IMR-90 (cell line): ENCODE results near the gene CIAO3. TPM values are rescaled to one million over a fixed set of nuclear protein-coding genes. Genes with fewer than 3 reads are reported as not detected.

ENCODE experiments used
- ATAC-seq: fragments of 200-7000 bp; cut with Tn5 transposase; 2 replicates; pipeline ENCODE4 v1.9.1; 2020; ENCODE audit warnings: low read depth, mild to moderate bottlenecking, moderate library complexity
- BruUV-seq: library from RNA; stranded (reverse); fragments of 400-500 nt; replicated peaks from 2 replicates; lab custom pipeline; 2021; lab: Mats Ljungman, UMichigan
- CTCF ChIA-PET: fragments of 300-600 bp; formaldehyde crosslinking; extraction: SDS; loops from one replicate; lab custom pipeline; 2021; ENCODE audit warnings: antibody characterized with exemption; lab: Yijun Ruan, JAX
- POLR2A ChIA-PET: fragments of 300-600 bp; sonication (Branson Sonifier 250); formaldehyde crosslinking; loops from one replicate; lab custom pipeline; 2022; ENCODE audit warnings: antibody characterized with exemption; ENCODE audit not compliant: unreplicated experiment; lab: Charles Lee
- DNase-seq: peaks from one replicate; pipeline ENCODE4 v3.0.0; 2013
- H2AFZ ChIP-seq: replicated peaks from 2 replicates; pipeline ENCODE3; 2013; ENCODE audit warnings: low read length, mild to moderate bottlenecking; ENCODE audit not compliant: poor library complexity
- H2AK5ac ChIP-seq: 2 replicates; pipeline ENCODE4 v1.6.1; 2013; ENCODE audit warnings: low read depth, low read length, inconsistent platforms
- H2AK9ac ChIP-seq: replicated peaks from 2 replicates; pipeline ENCODE3; 2013; ENCODE audit warnings: mild to moderate bottlenecking, low read depth, low read length, moderate library complexity; ENCODE audit not compliant: poor library complexity
- H2BK120ac ChIP-seq: 2 replicates; pipeline ENCODE4 v1.6.1; 2013; ENCODE audit warnings: low read depth, low read length, inconsistent platforms
- H2BK15ac ChIP-seq: 3 replicates; pipeline ENCODE4 v1.6.1; 2013; ENCODE audit warnings: low read depth, low read length, inconsistent platforms
- H2BK20ac ChIP-seq: 2 replicates; pipeline ENCODE4 v1.6.1; 2013; ENCODE audit warnings: low read depth, mild to moderate bottlenecking, inconsistent platforms, low read length, moderate library complexity
- H2BK5ac ChIP-seq: 2 replicates; pipeline ENCODE4 v1.6.1; 2013; ENCODE audit warnings: mild to moderate bottlenecking, low read depth, low read length, inconsistent platforms; ENCODE audit not compliant: poor library complexity, severe bottlenecking
- H3K14ac ChIP-seq: replicated peaks from 2 replicates; pipeline ENCODE4 v1.6.1; 2013; ENCODE audit warnings: low read depth, low read length, inconsistent platforms
- H3K18ac ChIP-seq: 2 replicates; pipeline ENCODE4 v1.6.1; 2013; ENCODE audit warnings: low read depth, low read length, control low read depth
- H3K23ac ChIP-seq: 2 replicates; pipeline ENCODE4 v1.6.1; 2013; ENCODE audit warnings: low read depth, low read length, inconsistent platforms
- H3K27ac ChIP-seq: 2 replicates; pipeline ENCODE4 v1.5.1; 2013; ENCODE audit warnings: mild to moderate bottlenecking, control low read depth, low read length; ENCODE audit not compliant: insufficient read depth
- H3K27me3 ChIP-seq: 2 replicates; pipeline ENCODE4 v1.6.1; 2013; ENCODE audit warnings: low read length; ENCODE audit not compliant: control insufficient read depth, insufficient read depth
- H3K36me3 ChIP-seq: 2 replicates; pipeline ENCODE4 v1.6.1; 2013; ENCODE audit warnings: low read length, mixed read lengths; ENCODE audit not compliant: control insufficient read depth, insufficient read depth
- H3K4ac ChIP-seq: 2 replicates; pipeline ENCODE4 v1.6.1; 2013; ENCODE audit warnings: low read depth, low read length, inconsistent platforms
- H3K4me1 ChIP-seq: 2 replicates; pipeline ENCODE4 v1.6.1; 2013; ENCODE audit warnings: low read length, mixed read lengths; ENCODE audit not compliant: control insufficient read depth, insufficient read depth
- H3K4me2 ChIP-seq: 2 replicates; pipeline ENCODE4 v1.6.1; 2013; ENCODE audit warnings: low read depth, mild to moderate bottlenecking, control low read depth, low read length, moderate library complexity
- H3K4me3 ChIP-seq: 2 replicates; pipeline ENCODE4 v1.5.1; 2013; ENCODE audit warnings: low read depth, mild to moderate bottlenecking, control low read depth, low read length, moderate library complexity; ENCODE audit not compliant: insufficient read depth
- H3K56ac ChIP-seq: 2 replicates; pipeline ENCODE4 v1.6.1; 2013; ENCODE audit warnings: low read length, inconsistent platforms; ENCODE audit not compliant: insufficient read depth; ENCODE audit errors: extremely low read depth
- H3K79me1 ChIP-seq, 2 experiments: 2 replicates each; pipeline ENCODE4 v1.6.1; 2013; ENCODE audit warnings: low read length in 2 of 2, inconsistent platforms in 1 of 2, low read depth in 1 of 2
- H3K9ac ChIP-seq: 2 replicates; pipeline ENCODE4 v1.6.1; 2013; ENCODE audit warnings: low read depth, low read length, control low read depth
- H3K9me1 ChIP-seq: 2 replicates; pipeline ENCODE4 v1.6.1; 2013; ENCODE audit warnings: low read length, inconsistent platforms; ENCODE audit not compliant: insufficient read depth
- H3K9me3 ChIP-seq: 2 replicates; pipeline ENCODE4 v1.6.1; 2013; ENCODE audit warnings: low read length; ENCODE audit not compliant: control insufficient read depth, insufficient read depth
- H4K20me1 ChIP-seq: 2 replicates; pipeline ENCODE4 v1.6.1; 2013; ENCODE audit warnings: low read length, inconsistent platforms; ENCODE audit not compliant: insufficient read depth
- H4K5ac ChIP-seq: 2 replicates; pipeline ENCODE4 v1.6.1; 2013; ENCODE audit warnings: mild to moderate bottlenecking, low read depth, low read length, control low read depth
- H4K8ac ChIP-seq, 2 experiments: 2 replicates each; pipeline ENCODE4 v1.6.1; 2013; ENCODE audit warnings: low read depth in 2 of 2, low read length in 2 of 2, control low read depth in 1 of 2, inconsistent platforms in 1 of 2
- H4K91ac ChIP-seq: 2 replicates; pipeline ENCODE4 v1.6.1; 2013; ENCODE audit warnings: low read depth, low read length, inconsistent platforms; ENCODE audit not compliant: insufficient read depth
- CHD1 ChIP-seq: IDR thresholded peaks from 2 replicates; pipeline ENCODE4 v1.6.1; 2012; ENCODE audit warnings: low read depth, low read length, improper control_type of control experiment
- ELK1 ChIP-seq: fragments of 150-350 bp; IDR thresholded peaks from 2 replicates; pipeline ENCODE4 v1.6.1; 2016; ENCODE audit warnings: low read depth, mild to moderate bottlenecking, low read length, moderate library complexity, borderline replicate concordance
- NFE2L2 ChIP-seq: fragments of 150-350 bp; IDR thresholded peaks from 2 replicates; pipeline ENCODE4 v1.6.1; 2016; ENCODE audit warnings: low read depth, mild to moderate bottlenecking, low read length
- POLR2A ChIP-seq: IDR thresholded peaks from 2 replicates; pipeline ENCODE4 v1.6.1; 2012; ENCODE audit warnings: mild to moderate bottlenecking, low read depth, low read length
- RFX5 ChIP-seq: IDR thresholded peaks from 2 replicates; pipeline ENCODE4 v1.8.0; 2012; ENCODE audit warnings: low read depth, mild to moderate bottlenecking, low read length, moderate library complexity
- WGBS, 2 experiments: methylation state at CpG; one replicate each; pipeline versions ENCODE4 v1.1.5 to v1.1.7; 2013; ENCODE audit warnings: missing lambda C conversion rate in 2 of 2; ENCODE audit not compliant: insufficient read length in 1 of 2; ENCODE audit errors: extremely low coverage in 2 of 2; 5-methylcytosine and 5-hydroxymethylcytosine counted together
- dilution Hi-C: fragments of 300-500 bp; cut with HindIII; formaldehyde crosslinking; loops from one replicate; pipeline ENCODE4 v1.14.3; 2018; ENCODE audit warnings: low sequenced_read_pairs; ENCODE audit not compliant: unreplicated experiment
- in situ Hi-C: fragments of 300-500 bp; cut with MboI; formaldehyde crosslinking; loops from 3 replicates; pipeline ENCODE4 v1.14.3; 2019; ENCODE audit warnings: low sequenced_read_pairs, inconsistent platforms, mixed read lengths
- intact Hi-C: fragments of 100-400 bp; cut with micrococcal nuclease; formaldehyde crosslinking; loops from 2 replicates; pipeline ENCODE4 v1.10.0; 2022
- polyA plus RNA-seq, 3 experiments: library from polyadenylated mRNA; depleted of rRNA; stranded (reverse); fragments of >200 nt; gene quantifications; 2 replicates each; pipeline ENCODE4 v1.2.3, GENCODE V29; 2012; ENCODE audit warnings: low replicate concordance in 1 of 3
- total RNA-seq: library from RNA; depleted of rRNA; stranded (reverse); fragments of >200 nt; gene quantifications from 2 replicates; pipeline ENCODE4 v1.2.3, GENCODE V29; 2012
- TF ChIP-seq, protein P1 (sequence below): fragments of 150-350 bp; IDR thresholded peaks from 2 replicates; pipeline ENCODE4 v1.6.1; 2017; ENCODE audit warnings: mild to moderate bottlenecking, antibody characterized with exemption, low read length, low read depth

The CIAO3 gene
- total and polyA plus RNA-seq, 2 of the 4 experiments (the other 2 are of a cell fraction), result 17.0 to 20.2 TPM

- Histone ChIP-seq H3K23ac (no peak overlapping the region), H4K91ac (no peak overlapping the region), H4K20me1 (no peaks in the 10 kb centered on the region; the same call in 1 of the 2 replicates), H2BK5ac (no peak overlapping the region), H3K4me1 (no peaks in the 10 kb centered on the region; the same call in 1 of the 2 replicates), H2BK20ac (no peak overlapping the region), H3K14ac (no peak overlapping the region), H3K56ac (no peak overlapping the region), H4K8ac (no peak overlapping the region), H3K27me3 (no peaks in the 10 kb centered on the region), H4K5ac (no peak overlapping the region), H2BK15ac (no peak overlapping the region), H2BK120ac (no peak overlapping the region), H3K27ac (no peak overlapping the region), H3K79me1 (peaks cover 3 to 7% of the 10 kb centered on the region in 2 experiments; a peak in 3 of 4 replicates), H3K18ac (no peak overlapping the region), H2AK5ac (no peak overlapping the region), H3K4ac (no peak overlapping the region), H3K9ac (no peak overlapping the region), H3K9me3 (no peaks in the 10 kb centered on the region), H3K4me2 (no peak overlapping the region), H3K9me1 (no peaks in the 10 kb centered on the region), H2AK9ac (no peak overlapping the region), H2AFZ (no peak overlapping the region), H3K4me3 (no peak overlapping the region), H3K36me3 (peaks cover 50% of the 10 kb centered on the region)
- ATAC-seq (no peak), DNase-seq (no peak)
- intact Hi-C loops, result no loop called here
- BruUV-seq, result no TSS peak
- in situ Hi-C loops, result no loop called here
- 89% methylated on average over 28 of the region's 49 CpGs; no CpG with 5 or more reads in 1 of the 2 experiments for WGBS, 2 experiments
- POLR2A ChIA-PET, result no interaction called here
- dilution Hi-C loops, result no loop called here
- TF ChIP-seq ELK1 (no peak), RFX5 (no peak), CHD1 (no peak), POLR2A (no peak), NFE2L2 (no peak)
- TF ChIP-seq, protein P1, sequence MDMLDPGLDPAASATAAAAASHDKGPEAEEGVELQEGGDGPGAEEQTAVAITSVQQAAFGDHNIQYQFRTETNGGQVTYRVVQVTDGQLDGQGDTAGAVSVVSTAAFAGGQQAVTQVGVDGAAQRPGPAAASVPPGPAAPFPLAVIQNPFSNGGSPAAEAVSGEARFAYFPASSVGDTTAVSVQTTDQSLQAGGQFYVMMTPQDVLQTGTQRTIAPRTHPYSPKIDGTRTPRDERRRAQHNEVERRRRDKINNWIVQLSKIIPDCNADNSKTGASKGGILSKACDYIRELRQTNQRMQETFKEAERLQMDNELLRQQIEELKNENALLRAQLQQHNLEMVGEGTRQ, result no peak
- CTCF ChIA-PET, result no interaction called here
These were observed 6.4 kb downstream of the CIAO3 start for GRCh38 chr16:734208-734980.
